Neural cell (in vitro differentiated cells): ENCODE measurements around the gene FOXS1. TPM values are rescaled to one million over a fixed set of nuclear protein-coding genes. Genes with fewer than 3 reads are reported as not detected.

ENCODE experiments used
- H2AFZ ChIP-seq: fragments of 200-600, 300-800 bp; sonication (generic), shearing (Covaris generic); 2 replicates; pipeline ENCODE4 v1.6.0; 2014; ENCODE audit warnings: low read depth, mild to moderate bottlenecking, antibody characterized with exemption, low read length, moderate library complexity
- H3F3A ChIP-seq: fragments of 200-600 bp; shearing (Covaris generic); 2 replicates; pipeline ENCODE4 v1.6.1; 2016; ENCODE audit warnings: mild to moderate bottlenecking, moderate library complexity, mixed read lengths, antibody characterized with exemption, low read length; ENCODE audit not compliant: insufficient read depth, poor library complexity, severe bottlenecking
- H3K27ac ChIP-seq: fragments of 200-600, 300-800 bp; sonication (generic), shearing (Covaris generic); 2 replicates; pipeline ENCODE4 v1.5.1; 2014; ENCODE audit warnings: mild to moderate bottlenecking, low read length, moderate library complexity
- H3K27me3 ChIP-seq: fragments of 300-800, 200-600 bp; sonication (generic), shearing (Covaris generic); 2 replicates; pipeline ENCODE4 v1.6.0; 2014; ENCODE audit warnings: mild to moderate bottlenecking, low read depth, low read length, moderate library complexity; ENCODE audit not compliant: insufficient read depth
- H3K36me3 ChIP-seq: fragments of 300-800, 200-600 bp; sonication (generic), shearing (Covaris generic); 2 replicates; pipeline ENCODE4 v1.5.1; 2014; ENCODE audit warnings: mild to moderate bottlenecking, antibody characterized with exemption, low read length, moderate library complexity; ENCODE audit not compliant: insufficient read depth
- H3K4me2 ChIP-seq: fragments of 300-800, 200-600 bp; sonication (generic), shearing (Covaris generic); 2 replicates; pipeline ENCODE4 v1.6.0; 2014; ENCODE audit warnings: mild to moderate bottlenecking, low read length
- H3K4me3 ChIP-seq: fragments of 300-800, 200-600 bp; sonication (generic), shearing (Covaris generic); 2 replicates; pipeline ENCODE4 v1.5.1; 2014; ENCODE audit warnings: mild to moderate bottlenecking, low read length, moderate library complexity
- H3K79me2 ChIP-seq: fragments of 200-600 bp; shearing (Covaris generic); replicated peaks from 2 replicates; pipeline ENCODE4 v1.6.0; 2014; ENCODE audit warnings: mild to moderate bottlenecking, low read length, moderate library complexity; ENCODE audit not compliant: insufficient read depth
- H3K9ac ChIP-seq: fragments of 300-800, 200-600 bp; sonication (generic), shearing (Covaris generic); 2 replicates; pipeline ENCODE4 v1.6.1; 2016; ENCODE audit warnings: mild to moderate bottlenecking, low read length, mixed read lengths
- H3K9me2 ChIP-seq: fragments of 200-600 bp; shearing (Covaris generic); 2 replicates; pipeline ENCODE4 v1.6.1; 2016; ENCODE audit warnings: mild to moderate bottlenecking, low read length, mixed read lengths; ENCODE audit not compliant: insufficient read depth
- H3K9me3 ChIP-seq: fragments of 200-600, 300-800 bp; sonication (generic), shearing (Covaris generic); 2 replicates; pipeline ENCODE4 v1.6.1; 2016; ENCODE audit warnings: mild to moderate bottlenecking, mixed run types, low read length, moderate library complexity, mixed read lengths
- H4K20me1 ChIP-seq: fragments of 200-600 bp; shearing (Covaris generic); 2 replicates; pipeline ENCODE4 v1.6.1; 2016; ENCODE audit warnings: mild to moderate bottlenecking, mixed run types; ENCODE audit not compliant: insufficient read depth
- EP300 ChIP-seq: fragments of 450-650 bp; conservative IDR thresholded peaks from 2 replicates; pipeline ENCODE4 v1.6.1; 2014; ENCODE audit warnings: antibody characterized with exemption, mild to moderate bottlenecking, moderate library complexity; ENCODE audit not compliant: poor library complexity, severe bottlenecking
- EZH2 ChIP-seq: fragments of 200-600, 300-800 bp; shearing (Covaris generic), sonication (generic); IDR thresholded peaks from 2 replicates; pipeline ENCODE4 v1.6.1; 2014; ENCODE audit warnings: antibody characterized with exemption, low read length, borderline replicate concordance, mild to moderate bottlenecking; ENCODE audit not compliant: insufficient read depth, poor library complexity, severe bottlenecking
- POLR2AphosphoS5 ChIP-seq: IDR thresholded peaks from 2 replicates; pipeline ENCODE4 v1.6.1; 2012
- RAD21 ChIP-seq: fragments of 450-650 bp; conservative IDR thresholded peaks from 2 replicates; pipeline ENCODE4 v1.6.1; 2014; ENCODE audit warnings: antibody characterized with exemption, mild to moderate bottlenecking, moderate library complexity
- REST ChIP-seq: IDR thresholded peaks from 2 replicates; pipeline ENCODE4 v1.6.1; 2012; ENCODE audit warnings: borderline replicate concordance
- TAF1 ChIP-seq: IDR thresholded peaks from 2 replicates; pipeline ENCODE4 v1.6.1; 2012; ENCODE audit warnings: low read depth
- polyA plus RNA-seq: library from polyadenylated mRNA; depleted of rRNA; stranded (reverse); fragments of >200 nt; gene quantifications from 2 replicates; pipeline ENCODE4 v1.2.3, GENCODE V29; 2014
- small RNA-seq, 3 experiments: library from RNA; depleted of rRNA; stranded (forward); fragments of <200 nt; gene quantifications; one replicate each; pipeline ENCODE3, GENCODE V24; 2012
- TF ChIP-seq, protein P1 (sequence below): fragments of 450-650 bp; IDR thresholded peaks from 2 replicates; pipeline ENCODE4 v1.5.1; 2014; ENCODE audit warnings: antibody characterized with exemption, mild to moderate bottlenecking, moderate library complexity; ENCODE audit not compliant: poor library complexity, severe bottlenecking

The FOXS1 gene
- polyA plus RNA-seq, 1 donor from 2014 or later = not detected

GRCh38 chr20:31797364-31797763 is 48.0 kb downstream of the FOXS1 start:
- Histone ChIP-seq H3K27ac (peak overlapping the region; percentile 1), H3K9me2 (no peaks in the 10 kb centered on the region), H3K4me3 (no peak overlapping the region), H4K20me1 (no peaks in the 10 kb centered on the region), H3K9ac (no peak overlapping the region), H3K4me2 (no peak overlapping the region), H3K27me3 (no peaks in the 10 kb centered on the region), H3F3A (no peaks in the 10 kb centered on the region), H3K9me3 (no peaks in the 10 kb centered on the region), H3K79me2 (no peaks in the 10 kb centered on the region), H2AFZ (no peak overlapping the region), H3K36me3 (peaks cover 6% of the 10 kb centered on the region)
- TF ChIP-seq, protein P1, sequence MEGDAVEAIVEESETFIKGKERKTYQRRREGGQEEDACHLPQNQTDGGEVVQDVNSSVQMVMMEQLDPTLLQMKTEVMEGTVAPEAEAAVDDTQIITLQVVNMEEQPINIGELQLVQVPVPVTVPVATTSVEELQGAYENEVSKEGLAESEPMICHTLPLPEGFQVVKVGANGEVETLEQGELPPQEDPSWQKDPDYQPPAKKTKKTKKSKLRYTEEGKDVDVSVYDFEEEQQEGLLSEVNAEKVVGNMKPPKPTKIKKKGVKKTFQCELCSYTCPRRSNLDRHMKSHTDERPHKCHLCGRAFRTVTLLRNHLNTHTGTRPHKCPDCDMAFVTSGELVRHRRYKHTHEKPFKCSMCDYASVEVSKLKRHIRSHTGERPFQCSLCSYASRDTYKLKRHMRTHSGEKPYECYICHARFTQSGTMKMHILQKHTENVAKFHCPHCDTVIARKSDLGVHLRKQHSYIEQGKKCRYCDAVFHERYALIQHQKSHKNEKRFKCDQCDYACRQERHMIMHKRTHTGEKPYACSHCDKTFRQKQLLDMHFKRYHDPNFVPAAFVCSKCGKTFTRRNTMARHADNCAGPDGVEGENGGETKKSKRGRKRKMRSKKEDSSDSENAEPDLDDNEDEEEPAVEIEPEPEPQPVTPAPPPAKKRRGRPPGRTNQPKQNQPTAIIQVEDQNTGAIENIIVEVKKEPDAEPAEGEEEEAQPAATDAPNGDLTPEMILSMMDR = no peak
- TF ChIP-seq POLR2AphosphoS5 = peak; percentile 22
- TF ChIP-seq RAD21 = no peak
- TF ChIP-seq EP300 = peak; percentile 33
- peak; percentile 79 for TF ChIP-seq REST
- TF ChIP-seq EZH2 = no peak
- no peak for TF ChIP-seq TAF1

Small RNA genes lying within 50 kb of the gene (small RNA-seq; reads per million reads assigned to genes)
- gene AL160175.1 = 0 reads per million in 3 experiments

Other genes with a start within 250 kb of the FOXS1 start
- gene ID1, start 240.3 kb downstream of the FOXS1 start, polyA plus RNA-seq = 26.3 and 30.6 TPM in 2 replicates
- not detected in 2 replicates for gene COX4I2, start 207.7 kb downstream of the FOXS1 start, polyA plus RNA-seq
- 125 and 134 TPM in 2 replicates for gene BCL2L1, start 122.7 kb downstream of the FOXS1 start, polyA plus RNA-seq
- 1.6 and 2.1 TPM in 2 replicates for gene TPX2, start 106.3 kb downstream of the FOXS1 start, polyA plus RNA-seq
- 0.22 TPM in 1 of 2 replicates, not detected in the other for gene MYLK2, start 26.2 kb downstream of the FOXS1 start, polyA plus RNA-seq
- gene DUSP15, start 24.9 kb upstream of the FOXS1 start, polyA plus RNA-seq = 62.7 and 68.9 TPM in 2 replicates
- gene TTLL9, start 25.0 kb upstream of the FOXS1 start, polyA plus RNA-seq = 6.1 and 8.0 TPM in 2 replicates
- gene PDRG1, start 106.4 kb upstream of the FOXS1 start, polyA plus RNA-seq = 50.6 and 57.5 TPM in 2 replicates
- 9.6 and 12.8 TPM in 2 replicates for gene XKR7, start 122.5 kb upstream of the FOXS1 start, polyA plus RNA-seq
- 1.5 and 3.0 TPM in 2 replicates for gene CCM2L, start 164.8 kb upstream of the FOXS1 start, polyA plus RNA-seq
- gene HCK, start 206.6 kb upstream of the FOXS1 start, polyA plus RNA-seq = 0.58 TPM in 1 of 2 replicates, not detected in the other